ENCODE measurements around the gene CYP2D6. TPM values are rescaled to one million over a fixed set of nuclear protein-coding genes. Genes with fewer than 3 reads are reported as not detected.

CYP2D6 gene
- total RNA-seq, 1 experiment from 2014 or later, result 1.7 TPM

- ATAC-seq (no peak), DNase-seq (ENCODE audit: low spot score) (no peak)
- no peaks in the 10 kb centered on the region for H3K9me3 Mint-ChIP-seq
- TF ChIP-seq ZNF263 (CRISPR knock-in tag; IDR thresholded peaks at IDR 0.05; ENCODE audit: low read depth) (no peak), GABPB1 (CRISPR knock-in tag; IDR thresholded peaks at IDR 0.05) (no peak), CREB1 (CRISPR knock-in tag; IDR thresholded peaks at IDR 0.05) (no peak), PRRX2 (CRISPR knock-in tag; IDR thresholded peaks at IDR 0.05) (no peak), MAX (CRISPR knock-in tag; IDR thresholded peaks at IDR 0.05) (no peak), TEAD1 (CRISPR knock-in tag; IDR thresholded peaks at IDR 0.05) (no peak), SOX15 (CRISPR knock-in tag; IDR thresholded peaks at IDR 0.05) (no peak)
- TF ChIP-seq, protein P1, sequence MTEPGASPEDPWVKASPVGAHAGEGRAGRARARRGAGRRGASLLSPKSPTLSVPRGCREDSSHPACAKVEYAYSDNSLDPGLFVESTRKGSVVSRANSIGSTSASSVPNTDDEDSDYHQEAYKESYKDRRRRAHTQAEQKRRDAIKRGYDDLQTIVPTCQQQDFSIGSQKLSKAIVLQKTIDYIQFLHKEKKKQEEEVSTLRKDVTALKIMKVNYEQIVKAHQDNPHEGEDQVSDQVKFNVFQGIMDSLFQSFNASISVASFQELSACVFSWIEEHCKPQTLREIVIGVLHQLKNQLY (CRISPR knock-in tag; IDR thresholded peaks at IDR 0.05), result no peak
- TF ChIP-seq, protein P2, sequence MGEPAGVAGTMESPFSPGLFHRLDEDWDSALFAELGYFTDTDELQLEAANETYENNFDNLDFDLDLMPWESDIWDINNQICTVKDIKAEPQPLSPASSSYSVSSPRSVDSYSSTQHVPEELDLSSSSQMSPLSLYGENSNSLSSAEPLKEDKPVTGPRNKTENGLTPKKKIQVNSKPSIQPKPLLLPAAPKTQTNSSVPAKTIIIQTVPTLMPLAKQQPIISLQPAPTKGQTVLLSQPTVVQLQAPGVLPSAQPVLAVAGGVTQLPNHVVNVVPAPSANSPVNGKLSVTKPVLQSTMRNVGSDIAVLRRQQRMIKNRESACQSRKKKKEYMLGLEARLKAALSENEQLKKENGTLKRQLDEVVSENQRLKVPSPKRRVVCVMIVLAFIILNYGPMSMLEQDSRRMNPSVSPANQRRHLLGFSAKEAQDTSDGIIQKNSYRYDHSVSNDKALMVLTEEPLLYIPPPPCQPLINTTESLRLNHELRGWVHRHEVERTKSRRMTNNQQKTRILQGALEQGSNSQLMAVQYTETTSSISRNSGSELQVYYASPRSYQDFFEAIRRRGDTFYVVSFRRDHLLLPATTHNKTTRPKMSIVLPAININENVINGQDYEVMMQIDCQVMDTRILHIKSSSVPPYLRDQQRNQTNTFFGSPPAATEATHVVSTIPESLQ (CRISPR knock-in tag; IDR thresholded peaks at IDR 0.05), result no peak
- CTCF ChIA-PET, result no interaction called here
- no peak overlapping the region for H3K4me3 Mint-ChIP-seq
- peaks cover 10% of the 10 kb centered on the region; the same call in 1 of the 2 replicates for H3K36me3 Mint-ChIP-seq
- no peak overlapping the region for H3K27ac Mint-ChIP-seq
- H3K4me1 Mint-ChIP-seq, result peaks cover 10% of the 10 kb centered on the region
- POLR2A ChIA-PET, result no interaction called here
- no peaks in the 10 kb centered on the region for H3K27me3 Mint-ChIP-seq (ENCODE audit: low read depth)
Measured at GRCh38 chr22:42164901-42165300, 34.3 kb upstream of the CYP2D6 start.

DNA sequence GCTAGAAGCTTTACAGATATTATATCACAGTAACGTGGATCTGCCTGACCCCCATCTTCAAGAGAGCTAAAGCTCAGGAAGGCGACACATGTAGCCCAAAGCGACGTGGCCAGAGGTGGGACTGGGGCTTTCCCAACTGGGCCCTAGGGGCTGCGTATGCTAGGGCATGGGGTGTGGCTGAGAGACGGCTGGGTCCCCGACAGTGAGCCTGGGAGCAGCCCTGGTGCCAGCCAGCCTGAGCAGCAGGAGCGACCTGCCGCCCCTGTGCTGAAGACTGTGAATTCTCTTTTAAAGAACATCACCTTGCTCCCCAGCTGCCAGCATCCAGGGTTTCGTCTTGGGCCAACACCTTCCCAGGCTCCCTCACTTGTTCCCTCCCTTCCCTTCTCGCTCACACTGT is 32.9 kb upstream of the CYP2D6 start:
- H3K36me3 Mint-ChIP-seq, result peaks cover 10% of the 10 kb centered on the region; the same call in 1 of the 2 replicates
- no peak for ATAC-seq
- TF ChIP-seq, protein P3, sequence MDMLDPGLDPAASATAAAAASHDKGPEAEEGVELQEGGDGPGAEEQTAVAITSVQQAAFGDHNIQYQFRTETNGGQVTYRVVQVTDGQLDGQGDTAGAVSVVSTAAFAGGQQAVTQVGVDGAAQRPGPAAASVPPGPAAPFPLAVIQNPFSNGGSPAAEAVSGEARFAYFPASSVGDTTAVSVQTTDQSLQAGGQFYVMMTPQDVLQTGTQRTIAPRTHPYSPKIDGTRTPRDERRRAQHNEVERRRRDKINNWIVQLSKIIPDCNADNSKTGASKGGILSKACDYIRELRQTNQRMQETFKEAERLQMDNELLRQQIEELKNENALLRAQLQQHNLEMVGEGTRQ (CRISPR knock-in tag; IDR thresholded peaks at IDR 0.05), result no peak
- TF ChIP-seq SP1 (CRISPR knock-in tag; conservative IDR thresholded peaks at IDR 0.05) (no peak), NR2C2 (CRISPR knock-in tag; IDR thresholded peaks at IDR 0.05) (no peak), ZNF138 (CRISPR knock-in tag; conservative IDR thresholded peaks at IDR 0.05) (no peak), CDX4 (CRISPR knock-in tag; IDR thresholded peaks at IDR 0.05; ENCODE audit: borderline replicate concordance) (no peak), NFYB (CRISPR knock-in tag; conservative IDR thresholded peaks at IDR 0.05; ENCODE audit: low read depth) (no peak), HMGA2 (CRISPR knock-in tag; IDR thresholded peaks at IDR 0.05) (no peak), NR3C1 (CRISPR knock-in tag; conservative IDR thresholded peaks at IDR 0.05; ENCODE audit: low read depth) (no peak), ZNF317 (CRISPR knock-in tag; IDR thresholded peaks at IDR 0.05; ENCODE audit: borderline replicate concordance, low read depth) (no peak), CBFB (CRISPR knock-in tag; IDR thresholded peaks at IDR 0.05; ENCODE audit: low read depth) (no peak)
- TF ChIP-seq, protein P4, sequence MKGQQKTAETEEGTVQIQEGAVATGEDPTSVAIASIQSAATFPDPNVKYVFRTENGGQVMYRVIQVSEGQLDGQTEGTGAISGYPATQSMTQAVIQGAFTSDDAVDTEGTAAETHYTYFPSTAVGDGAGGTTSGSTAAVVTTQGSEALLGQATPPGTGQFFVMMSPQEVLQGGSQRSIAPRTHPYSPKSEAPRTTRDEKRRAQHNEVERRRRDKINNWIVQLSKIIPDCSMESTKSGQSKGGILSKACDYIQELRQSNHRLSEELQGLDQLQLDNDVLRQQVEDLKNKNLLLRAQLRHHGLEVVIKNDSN (CRISPR knock-in tag; IDR thresholded peaks at IDR 0.05), result no peak
- TF ChIP-seq, protein P5, sequence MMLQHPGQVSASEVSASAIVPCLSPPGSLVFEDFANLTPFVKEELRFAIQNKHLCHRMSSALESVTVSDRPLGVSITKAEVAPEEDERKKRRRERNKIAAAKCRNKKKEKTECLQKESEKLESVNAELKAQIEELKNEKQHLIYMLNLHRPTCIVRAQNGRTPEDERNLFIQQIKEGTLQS (CRISPR knock-in tag; conservative IDR thresholded peaks at IDR 0.05), result no peak
- TF ChIP-seq, protein P6, sequence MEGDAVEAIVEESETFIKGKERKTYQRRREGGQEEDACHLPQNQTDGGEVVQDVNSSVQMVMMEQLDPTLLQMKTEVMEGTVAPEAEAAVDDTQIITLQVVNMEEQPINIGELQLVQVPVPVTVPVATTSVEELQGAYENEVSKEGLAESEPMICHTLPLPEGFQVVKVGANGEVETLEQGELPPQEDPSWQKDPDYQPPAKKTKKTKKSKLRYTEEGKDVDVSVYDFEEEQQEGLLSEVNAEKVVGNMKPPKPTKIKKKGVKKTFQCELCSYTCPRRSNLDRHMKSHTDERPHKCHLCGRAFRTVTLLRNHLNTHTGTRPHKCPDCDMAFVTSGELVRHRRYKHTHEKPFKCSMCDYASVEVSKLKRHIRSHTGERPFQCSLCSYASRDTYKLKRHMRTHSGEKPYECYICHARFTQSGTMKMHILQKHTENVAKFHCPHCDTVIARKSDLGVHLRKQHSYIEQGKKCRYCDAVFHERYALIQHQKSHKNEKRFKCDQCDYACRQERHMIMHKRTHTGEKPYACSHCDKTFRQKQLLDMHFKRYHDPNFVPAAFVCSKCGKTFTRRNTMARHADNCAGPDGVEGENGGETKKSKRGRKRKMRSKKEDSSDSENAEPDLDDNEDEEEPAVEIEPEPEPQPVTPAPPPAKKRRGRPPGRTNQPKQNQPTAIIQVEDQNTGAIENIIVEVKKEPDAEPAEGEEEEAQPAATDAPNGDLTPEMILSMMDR (IDR thresholded peaks at IDR 0.05), result no peak
- TF ChIP-seq, protein P7, sequence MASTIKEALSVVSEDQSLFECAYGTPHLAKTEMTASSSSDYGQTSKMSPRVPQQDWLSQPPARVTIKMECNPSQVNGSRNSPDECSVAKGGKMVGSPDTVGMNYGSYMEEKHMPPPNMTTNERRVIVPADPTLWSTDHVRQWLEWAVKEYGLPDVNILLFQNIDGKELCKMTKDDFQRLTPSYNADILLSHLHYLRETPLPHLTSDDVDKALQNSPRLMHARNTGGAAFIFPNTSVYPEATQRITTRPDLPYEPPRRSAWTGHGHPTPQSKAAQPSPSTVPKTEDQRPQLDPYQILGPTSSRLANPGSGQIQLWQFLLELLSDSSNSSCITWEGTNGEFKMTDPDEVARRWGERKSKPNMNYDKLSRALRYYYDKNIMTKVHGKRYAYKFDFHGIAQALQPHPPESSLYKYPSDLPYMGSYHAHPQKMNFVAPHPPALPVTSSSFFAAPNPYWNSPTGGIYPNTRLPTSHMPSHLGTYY (CRISPR knock-in tag; IDR thresholded peaks at IDR 0.05), result no peak
- TF ChIP-seq, protein P8, sequence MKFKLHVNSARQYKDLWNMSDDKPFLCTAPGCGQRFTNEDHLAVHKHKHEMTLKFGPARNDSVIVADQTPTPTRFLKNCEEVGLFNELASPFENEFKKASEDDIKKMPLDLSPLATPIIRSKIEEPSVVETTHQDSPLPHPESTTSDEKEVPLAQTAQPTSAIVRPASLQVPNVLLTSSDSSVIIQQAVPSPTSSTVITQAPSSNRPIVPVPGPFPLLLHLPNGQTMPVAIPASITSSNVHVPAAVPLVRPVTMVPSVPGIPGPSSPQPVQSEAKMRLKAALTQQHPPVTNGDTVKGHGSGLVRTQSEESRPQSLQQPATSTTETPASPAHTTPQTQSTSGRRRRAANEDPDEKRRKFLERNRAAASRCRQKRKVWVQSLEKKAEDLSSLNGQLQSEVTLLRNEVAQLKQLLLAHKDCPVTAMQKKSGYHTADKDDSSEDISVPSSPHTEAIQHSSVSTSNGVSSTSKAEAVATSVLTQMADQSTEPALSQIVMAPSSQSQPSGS (CRISPR knock-in tag; IDR thresholded peaks at IDR 0.05; ENCODE audit: borderline replicate concordance, low read depth), result no peak
- TF ChIP-seq, protein P9, sequence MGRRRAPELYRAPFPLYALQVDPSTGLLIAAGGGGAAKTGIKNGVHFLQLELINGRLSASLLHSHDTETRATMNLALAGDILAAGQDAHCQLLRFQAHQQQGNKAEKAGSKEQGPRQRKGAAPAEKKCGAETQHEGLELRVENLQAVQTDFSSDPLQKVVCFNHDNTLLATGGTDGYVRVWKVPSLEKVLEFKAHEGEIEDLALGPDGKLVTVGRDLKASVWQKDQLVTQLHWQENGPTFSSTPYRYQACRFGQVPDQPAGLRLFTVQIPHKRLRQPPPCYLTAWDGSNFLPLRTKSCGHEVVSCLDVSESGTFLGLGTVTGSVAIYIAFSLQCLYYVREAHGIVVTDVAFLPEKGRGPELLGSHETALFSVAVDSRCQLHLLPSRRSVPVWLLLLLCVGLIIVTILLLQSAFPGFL (CRISPR knock-in tag; IDR thresholded peaks at IDR 0.05; ENCODE audit: borderline replicate concordance), result no peak

More for the DNA sequence above, 32.9 kb upstream of the CYP2D6 start:
- no peak overlapping the region for H3K27ac Mint-ChIP-seq
- ChIA-PET CTCF (no interaction called here), POLR2A (no interaction called here)
- no peaks in the 10 kb centered on the region for H3K4me1 Mint-ChIP-seq
- H3K4me3 Mint-ChIP-seq, result no peak overlapping the region
- DNase-seq (ENCODE audit: low spot score), result no peak
- no peaks in the 10 kb centered on the region for H3K27me3 Mint-ChIP-seq (ENCODE audit: low read depth)
- no peaks in the 10 kb centered on the region for H3K9me3 Mint-ChIP-seq
